Central memory CD8-positive, alpha-beta T cell (primary cell): ENCODE results near the gene TTC1.
"Not testable (repeated sequence)": the region's sequence is repeated elsewhere in the genome, so short reads cannot be mapped to it uniquely, and the experiment has no call there.

Experiments
- ATAC-seq: fragments of 150-1000 bp; cut with Tn5 transposase; replicated peaks from 2 replicates; pipeline ENCODE4 v1.10.0; 2022; ENCODE audit warnings: mild to moderate bottlenecking, moderate FRiP score, moderate number of reproducible peaks; ENCODE audit not compliant: poor library complexity, severe bottlenecking; ENCODE audit errors: extremely low read depth
- DNase-seq, 2 donors: peaks; one replicate each; pipeline ENCODE4 v3.0.0; 2021; ENCODE audit warnings: low spot score in 2 of 2
- H3K27ac Mint-ChIP-seq: one replicate; pipeline ENCODE4 v1.8.0; 2022; ENCODE audit warnings: low read depth, mild to moderate bottlenecking, moderate library complexity, mixed read lengths
- H3K27me3 Mint-ChIP-seq: one replicate; pipeline ENCODE4 v1.8.0; 2022; ENCODE audit warnings: mixed read lengths
- H3K36me3 Mint-ChIP-seq: one replicate; pipeline ENCODE4 v1.8.0; 2022; ENCODE audit warnings: mild to moderate bottlenecking, moderate library complexity, mixed read lengths; ENCODE audit not compliant: insufficient read depth
- H3K4me1 Mint-ChIP-seq: one replicate; pipeline ENCODE4 v1.8.0; 2022; ENCODE audit warnings: mixed read lengths
- H3K4me3 Mint-ChIP-seq: one replicate; pipeline ENCODE4 v1.8.0; 2022; ENCODE audit warnings: mild to moderate bottlenecking, moderate library complexity, mixed read lengths
- H3K9me3 Mint-ChIP-seq: one replicate; pipeline ENCODE4 v1.8.0; 2022; ENCODE audit warnings: mixed read lengths

The TTC1 gene

GRCh38 chr5:160057256-160057655 lies 48.3 kb downstream of the TTC1 start:
- Mint-ChIP-seq H3K27ac (no peak overlapping the region), H3K36me3 (peaks cover 35% of the 10 kb centered on the region), H3K4me1 (no peaks in the 10 kb centered on the region), H3K27me3 (no peaks in the 10 kb centered on the region), H3K9me3 (no peaks in the 10 kb centered on the region), H3K4me3 (no peak overlapping the region)
- ATAC-seq (no peak), DNase-seq (no peak)

DNA sequence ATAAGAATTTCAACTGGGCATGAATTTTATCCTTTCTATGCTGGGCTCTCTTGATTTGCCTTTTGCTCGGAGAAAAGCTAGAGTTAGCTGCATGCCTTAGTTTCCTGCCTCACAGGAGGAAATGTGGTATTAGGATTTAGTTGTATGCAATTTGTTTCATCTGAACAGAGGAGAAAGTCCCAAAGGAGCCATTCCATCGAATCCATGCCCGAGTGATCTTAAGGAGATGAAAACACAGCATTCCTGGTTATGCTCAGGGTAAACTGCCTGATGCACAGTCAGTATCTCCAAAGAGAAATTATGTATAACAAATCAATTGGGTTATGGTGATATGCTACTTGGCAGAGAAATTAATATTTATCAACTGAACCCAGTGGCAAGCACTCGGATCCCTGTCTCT lies 51.1 kb downstream of the TTC1 start:
- H3K36me3 Mint-ChIP-seq, result peaks cover 23% of the 10 kb centered on the region
- DNase-seq, result no peak
- no peak overlapping the region for H3K4me3 Mint-ChIP-seq
- H3K9me3 Mint-ChIP-seq, result no peaks in the 10 kb centered on the region
- no peaks in the 10 kb centered on the region for H3K27me3 Mint-ChIP-seq
- no peak overlapping the region for H3K27ac Mint-ChIP-seq
- no peak for ATAC-seq
- peaks cover 5% of the 10 kb centered on the region for H3K4me1 Mint-ChIP-seq

DNA sequence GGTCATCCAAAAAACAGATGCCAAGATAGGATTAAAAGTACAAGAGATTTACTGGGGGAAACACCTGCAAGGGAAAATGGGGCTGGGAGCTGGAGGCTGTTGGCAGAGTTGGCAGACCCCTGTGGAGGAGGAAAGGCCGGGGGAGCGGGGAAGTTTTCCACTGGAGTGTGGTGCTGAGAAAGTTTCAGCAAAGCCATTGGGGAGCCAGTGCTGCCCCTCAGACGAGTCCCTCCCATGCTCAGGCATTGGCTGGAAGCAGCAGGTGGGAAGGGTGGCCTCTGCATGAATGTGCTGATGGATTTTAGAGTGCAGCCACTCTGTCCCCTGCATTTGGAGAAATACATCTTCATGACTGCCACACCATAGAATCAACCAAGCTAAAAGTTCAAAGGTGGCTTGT lies 52.8 kb downstream of the TTC1 start:
- H3K9me3 Mint-ChIP-seq, result no peaks in the 10 kb centered on the region
- H3K27ac Mint-ChIP-seq, result no peak overlapping the region
- H3K4me3 Mint-ChIP-seq, result no peak overlapping the region
- H3K4me1 Mint-ChIP-seq, result peaks cover 5% of the 10 kb centered on the region
- no peaks in the 10 kb centered on the region for H3K27me3 Mint-ChIP-seq
- ATAC-seq (no peak), DNase-seq (no peak)
- H3K36me3 Mint-ChIP-seq, result peaks cover 28% of the 10 kb centered on the region

GRCh38 chr5:160064417-160064810 lies 55.5 kb downstream of the TTC1 start:
- no peak for ATAC-seq
- no peak for DNase-seq
- peaks cover 24% of the 10 kb centered on the region for H3K36me3 Mint-ChIP-seq
- H3K27ac Mint-ChIP-seq, result no peak overlapping the region
- peaks cover 5% of the 10 kb centered on the region for H3K4me1 Mint-ChIP-seq
- no peak overlapping the region for H3K4me3 Mint-ChIP-seq
- H3K9me3 Mint-ChIP-seq, result no peaks in the 10 kb centered on the region
- no peaks in the 10 kb centered on the region for H3K27me3 Mint-ChIP-seq

- ATAC-seq, result no peak
- Mint-ChIP-seq H3K9me3 (no peaks in the 10 kb centered on the region), H3K36me3 (peaks cover 24% of the 10 kb centered on the region), H3K27ac (no peak overlapping the region), H3K4me1 (peaks cover 5% of the 10 kb centered on the region), H3K27me3 (no peaks in the 10 kb centered on the region), H3K4me3 (no peak overlapping the region)
- no peak for DNase-seq
These were observed 56.2 kb downstream of the TTC1 start for GRCh38 chr5:160064995-160065614.

DNA sequence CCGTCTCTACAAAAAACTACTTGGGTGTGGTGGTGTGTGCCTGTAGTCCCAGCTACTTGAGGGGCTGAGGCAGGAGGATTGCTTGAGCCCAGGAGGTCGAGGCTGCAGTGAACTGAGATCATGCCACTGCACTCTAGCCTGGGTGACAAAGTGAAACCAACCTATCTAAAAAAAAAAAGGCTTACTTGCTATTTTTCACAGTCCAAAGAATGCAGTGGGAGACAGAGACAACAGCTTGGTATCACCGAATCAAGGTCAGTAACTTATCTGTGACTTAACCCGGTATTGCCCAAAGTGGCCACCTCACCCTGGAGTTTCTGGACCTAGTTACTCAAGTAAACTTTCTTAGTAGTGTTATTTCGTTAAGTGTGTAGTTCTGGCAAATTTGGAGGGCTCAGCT lies 60.2 kb downstream of the TTC1 start:
- H3K27ac Mint-ChIP-seq, ATAC-seq: not testable (repeated sequence)

GRCh38 chr5:160071516-160071915 lies 62.6 kb downstream of the TTC1 start:
- Mint-ChIP-seq H3K4me1 (no peaks in the 10 kb centered on the region), H3K36me3 (peaks cover 5% of the 10 kb centered on the region), H3K4me3 (no peak overlapping the region), H3K27me3 (no peaks in the 10 kb centered on the region), H3K9me3 (no peaks in the 10 kb centered on the region), H3K27ac (no peak overlapping the region)
- DNase-seq (no peak), ATAC-seq (no peak)

More for the DNA sequence above, 60.2 kb downstream of the TTC1 start:
- peaks cover 16% of the 10 kb centered on the region for H3K36me3 Mint-ChIP-seq
- H3K4me1 Mint-ChIP-seq, H3K27me3 Mint-ChIP-seq, H3K9me3 Mint-ChIP-seq, H3K4me3 Mint-ChIP-seq, DNase-seq: not testable (repeated sequence)

DNA sequence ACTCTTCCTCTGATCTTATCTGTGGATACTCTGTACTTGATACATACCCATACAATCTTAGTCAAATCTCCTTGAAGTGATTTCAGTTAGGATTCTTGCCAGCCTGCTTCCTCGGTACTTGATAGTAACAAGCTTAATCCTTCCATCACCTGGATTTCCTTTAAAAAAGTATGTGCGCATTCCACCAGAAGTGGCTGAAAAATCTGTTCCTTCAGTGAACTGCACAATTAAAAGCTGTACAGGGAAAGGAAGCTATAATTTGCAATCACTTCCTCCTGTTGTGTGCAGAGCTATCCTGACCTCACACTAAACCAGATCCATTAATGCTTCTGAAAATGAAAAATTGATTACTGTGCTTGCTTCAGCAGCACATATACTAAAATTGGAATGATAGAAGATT lies 63.0 kb downstream of the TTC1 start:
- no peak overlapping the region for H3K27ac Mint-ChIP-seq
- H3K36me3 Mint-ChIP-seq, result peaks cover 3% of the 10 kb centered on the region
- H3K4me1 Mint-ChIP-seq, result no peaks in the 10 kb centered on the region
- no peaks in the 10 kb centered on the region for H3K9me3 Mint-ChIP-seq
- no peak overlapping the region for H3K4me3 Mint-ChIP-seq
- no peaks in the 10 kb centered on the region for H3K27me3 Mint-ChIP-seq
- ATAC-seq, result no peak
- DNase-seq, result no peak

DNA sequence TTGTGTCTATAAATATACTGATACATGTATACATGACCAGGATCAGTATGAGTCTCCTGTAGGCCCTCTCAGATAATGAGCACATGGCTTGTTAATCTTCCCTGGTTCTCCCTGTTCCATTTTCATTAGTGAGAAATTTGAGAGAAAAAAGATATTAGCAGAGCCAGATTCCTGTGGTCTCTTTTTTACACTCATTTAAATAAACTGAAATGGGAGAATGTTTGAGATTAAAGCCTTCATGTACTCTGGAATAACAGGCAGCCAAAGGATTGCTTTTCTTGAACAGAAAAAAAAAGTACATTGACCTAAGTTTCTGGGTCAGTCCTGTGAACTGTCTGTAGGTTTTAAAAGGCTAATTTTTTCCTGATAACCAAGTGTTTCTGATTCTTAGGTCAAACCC lies 66.1 kb downstream of the TTC1 start:
- ATAC-seq, result no peak
- Mint-ChIP-seq H3K27ac (no peak overlapping the region), H3K4me3 (no peak overlapping the region)

GRCh38 chr5:160076997-160077396 lies 68.1 kb downstream of the TTC1 start:
- Mint-ChIP-seq H3K27me3 (no peaks in the 10 kb centered on the region), H3K36me3 (peaks cover 10% of the 10 kb centered on the region), H3K27ac (no peak overlapping the region), H3K9me3 (no peaks in the 10 kb centered on the region), H3K4me1 (no peaks in the 10 kb centered on the region), H3K4me3 (no peak overlapping the region)
- DNase-seq (no peak), ATAC-seq (no peak)

More for the DNA sequence above, 66.1 kb downstream of the TTC1 start:
- H3K27me3 Mint-ChIP-seq, result no peaks in the 10 kb centered on the region
- H3K9me3 Mint-ChIP-seq, result no peaks in the 10 kb centered on the region
- peaks cover 10% of the 10 kb centered on the region for H3K36me3 Mint-ChIP-seq
- no peaks in the 10 kb centered on the region for H3K4me1 Mint-ChIP-seq
- no peak for DNase-seq

GRCh38 chr5:160079753-160080152 lies 70.8 kb downstream of the TTC1 start:
- peak overlapping the region; percentile 5 for H3K27ac Mint-ChIP-seq
- ATAC-seq (no peak), DNase-seq (no peak)
- H3K9me3 Mint-ChIP-seq, result no peaks in the 10 kb centered on the region
- H3K4me1 Mint-ChIP-seq, result no peaks in the 10 kb centered on the region
- no peak overlapping the region for H3K4me3 Mint-ChIP-seq
- H3K36me3 Mint-ChIP-seq, result peaks cover 10% of the 10 kb centered on the region
- H3K27me3 Mint-ChIP-seq, result no peaks in the 10 kb centered on the region

DNA sequence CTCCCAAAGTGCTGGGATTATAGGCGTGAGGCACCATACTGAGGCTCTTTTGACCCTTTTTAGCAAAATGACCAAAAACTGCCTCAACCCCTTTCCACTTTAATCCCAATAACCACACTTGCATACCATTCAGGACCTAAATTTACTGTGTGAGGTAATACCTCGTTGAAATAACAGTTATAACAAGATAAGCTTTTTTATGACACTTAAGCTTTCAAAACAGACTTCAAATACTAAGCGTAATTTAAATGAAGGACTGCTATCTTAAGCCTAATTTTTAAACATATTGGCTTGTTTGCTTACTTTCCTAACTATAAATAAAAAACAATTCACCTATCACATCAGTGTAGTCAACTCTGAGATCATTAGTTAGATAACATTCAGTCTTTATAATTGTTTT lies 72.6 kb downstream of the TTC1 start:
- H3K27me3 Mint-ChIP-seq, result no peaks in the 10 kb centered on the region
- no peaks in the 10 kb centered on the region for H3K4me1 Mint-ChIP-seq
- H3K4me3 Mint-ChIP-seq, result no peak overlapping the region
- H3K36me3 Mint-ChIP-seq, result peaks cover 7% of the 10 kb centered on the region
- no peak for DNase-seq
- no peak overlapping the region for H3K27ac Mint-ChIP-seq
- ATAC-seq, result no peak
- H3K9me3 Mint-ChIP-seq, result no peaks in the 10 kb centered on the region

GRCh38 chr5:160082614-160083500 lies 73.9 kb downstream of the TTC1 start:
- H3K27me3 Mint-ChIP-seq, result no peaks in the 10 kb centered on the region
- H3K9me3 Mint-ChIP-seq, result no peaks in the 10 kb centered on the region
- H3K36me3 Mint-ChIP-seq, result peaks cover 7% of the 10 kb centered on the region
- no peaks in the 10 kb centered on the region for H3K4me1 Mint-ChIP-seq
- DNase-seq (no peak), ATAC-seq (no peak)
- H3K4me3 Mint-ChIP-seq, result no peak overlapping the region
- H3K27ac Mint-ChIP-seq, result no peak overlapping the region
